HG03066 (cell line): ENCODE data around the gene MTG2.

Source experiments
- ATAC-seq: cut with Tn5 transposase; IDR thresholded peaks from one replicate; pipeline ENCODE4 v1.9.1; 2021; ENCODE audit warnings: low read depth; ENCODE audit not compliant: unreplicated experiment

MTG2 gene

DNA sequence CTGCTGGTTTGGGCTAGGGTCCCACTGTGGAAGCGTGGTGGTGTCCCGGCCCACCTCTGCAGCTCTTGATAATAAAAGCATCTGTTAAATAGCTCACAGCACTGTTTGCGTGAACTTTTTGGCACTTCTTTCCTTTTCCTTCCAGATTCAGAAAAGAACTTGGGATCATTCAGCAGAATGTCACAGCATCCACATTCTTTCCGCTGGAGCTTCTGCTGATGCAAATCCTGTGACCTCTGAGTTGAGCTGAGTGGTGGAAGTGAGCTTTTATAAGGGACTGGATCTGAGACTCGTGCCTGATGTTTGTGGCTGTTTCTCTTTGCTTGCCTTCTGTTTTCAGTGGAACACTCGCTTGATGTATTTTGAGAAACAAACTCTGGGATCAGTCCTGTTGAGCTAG, 59.3 kb downstream of the MTG2 start:
- no peak for ATAC-seq

DNA sequence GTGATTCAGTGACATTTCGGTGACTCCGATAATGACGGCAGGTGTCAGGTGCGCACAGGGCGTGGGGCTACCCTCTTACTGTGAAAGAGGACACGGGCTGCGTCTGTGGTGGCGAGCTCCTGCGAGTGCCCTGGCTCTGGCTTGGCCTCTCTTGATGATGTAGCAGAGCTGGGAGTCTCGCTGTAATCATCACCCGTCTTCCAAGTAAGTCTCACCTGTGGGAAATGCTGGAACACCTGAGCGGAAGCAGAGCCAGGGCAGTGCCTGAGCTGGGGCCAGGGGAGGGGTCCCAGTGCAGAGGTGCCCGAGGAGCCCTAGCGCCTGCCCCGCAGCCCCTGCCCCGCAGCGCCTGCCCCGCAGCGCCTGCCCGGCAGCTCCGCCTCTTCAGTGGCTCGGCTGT, 60.3 kb downstream of the MTG2 start:
- ATAC-seq = no peak

DNA sequence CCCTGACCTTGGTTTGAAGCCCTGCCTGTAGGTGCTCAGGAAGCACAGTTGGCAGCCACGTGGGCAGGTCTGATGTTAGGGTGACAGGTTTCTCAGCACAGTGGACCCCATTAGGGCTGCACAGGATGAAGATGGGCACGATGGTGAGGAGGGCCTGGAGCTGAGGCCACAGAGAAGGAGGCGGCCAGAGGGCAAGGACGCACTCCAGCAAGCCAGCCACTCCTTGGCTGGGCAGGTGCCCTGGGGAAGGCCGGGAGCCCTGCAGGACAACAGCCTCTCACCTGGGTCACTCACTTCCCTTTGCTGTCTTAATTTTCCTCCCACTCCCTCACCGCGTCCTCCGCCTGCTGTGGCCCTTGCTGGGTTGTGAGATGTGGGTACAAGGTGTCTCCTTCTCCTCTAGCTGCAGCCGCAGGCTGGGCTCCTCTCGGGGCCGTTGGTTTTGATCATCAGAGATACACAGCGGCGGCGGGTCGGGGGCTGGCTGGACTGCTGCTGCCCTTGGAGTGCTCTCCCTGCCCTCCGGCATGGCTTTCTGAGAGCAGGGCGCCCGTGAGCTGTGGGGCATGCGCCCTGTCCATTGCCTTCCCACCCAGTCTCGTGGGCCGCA, 61.2 kb downstream of the MTG2 start:
- ATAC-seq = no peak

DNA sequence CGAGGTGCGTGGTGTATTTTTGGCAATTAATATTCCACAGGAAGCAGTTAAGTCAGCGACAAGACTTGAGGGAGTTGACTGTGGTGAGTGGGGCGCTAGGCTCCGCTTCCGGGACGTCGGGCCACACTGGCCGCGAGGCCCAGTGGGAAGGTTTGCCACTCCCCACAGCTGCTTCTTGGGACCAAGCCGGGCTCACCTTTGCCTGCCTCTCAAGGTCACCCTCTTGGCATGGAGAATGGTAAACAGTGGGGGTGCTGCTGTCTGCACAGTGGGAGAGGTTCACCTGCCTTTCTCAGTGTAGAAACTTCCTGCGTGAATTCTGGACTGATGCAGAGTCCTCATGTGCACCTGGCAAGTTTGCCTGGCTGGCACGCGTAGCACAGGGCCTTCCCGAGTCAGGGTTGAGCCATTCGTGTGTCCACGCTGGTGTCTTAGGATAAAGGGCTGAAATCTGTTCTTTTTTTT, 61.8 kb downstream of the MTG2 start:
- ATAC-seq = no peak

GRCh38 chr20:62245911-62246280, 63.1 kb downstream of the MTG2 start:
- ATAC-seq = no peak

DNA sequence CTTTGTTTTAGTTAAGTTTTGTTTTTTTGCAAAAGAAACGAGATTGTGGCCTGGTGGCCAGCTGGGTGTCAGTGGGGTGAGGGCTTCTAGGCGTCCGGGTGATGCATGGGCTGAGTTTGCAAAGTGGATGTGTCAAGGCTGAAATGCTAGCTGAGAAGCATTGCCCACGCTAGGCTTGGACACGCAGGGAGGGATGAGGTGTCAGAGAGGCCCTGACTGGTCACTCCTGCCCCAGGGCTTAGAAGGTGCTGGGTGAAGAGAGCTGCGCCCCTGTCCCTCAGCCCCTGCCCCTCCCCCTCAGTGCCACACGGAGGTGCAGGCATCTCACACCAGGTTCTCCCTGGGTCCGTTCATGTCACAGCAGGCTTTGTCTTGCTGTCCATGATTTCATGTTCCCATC, 63.6 kb downstream of the MTG2 start:
- no peak for ATAC-seq

GRCh38 chr20:62246872-62247652, 64.2 kb downstream of the MTG2 start:
- ATAC-seq = no peak

DNA sequence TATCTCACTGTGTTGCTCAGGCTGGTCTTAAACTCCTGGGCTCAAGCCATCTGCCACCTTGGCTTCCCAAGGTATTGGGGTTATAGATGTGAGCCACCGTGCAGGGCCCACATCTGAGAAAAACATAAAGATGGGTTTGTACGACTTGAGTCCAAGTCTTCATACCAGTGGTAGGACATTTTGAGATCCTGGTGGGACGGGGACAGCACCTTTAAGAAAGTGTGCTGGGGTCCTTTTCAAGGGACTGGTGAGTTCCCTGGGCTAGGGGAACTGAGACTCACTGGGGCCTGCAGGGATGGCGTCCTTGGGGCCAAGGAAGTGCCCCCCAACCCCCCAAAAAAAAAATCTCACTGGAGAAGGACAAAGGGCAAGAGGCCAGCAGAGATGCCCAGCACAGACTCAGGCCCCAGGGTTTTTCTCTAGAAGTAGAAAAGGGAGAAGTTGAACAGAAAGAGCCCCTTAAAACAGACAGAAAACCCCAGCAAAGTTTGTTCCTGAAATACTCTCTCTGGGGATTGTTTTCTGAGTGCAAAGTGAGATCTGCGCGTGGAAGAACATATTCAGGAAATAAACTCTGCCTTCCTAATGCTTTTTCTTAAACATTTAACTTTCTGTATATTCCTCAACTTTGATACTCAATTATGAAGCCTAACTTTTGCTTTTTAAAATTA, 66.2 kb downstream of the MTG2 start:
- ATAC-seq = no peak

DNA sequence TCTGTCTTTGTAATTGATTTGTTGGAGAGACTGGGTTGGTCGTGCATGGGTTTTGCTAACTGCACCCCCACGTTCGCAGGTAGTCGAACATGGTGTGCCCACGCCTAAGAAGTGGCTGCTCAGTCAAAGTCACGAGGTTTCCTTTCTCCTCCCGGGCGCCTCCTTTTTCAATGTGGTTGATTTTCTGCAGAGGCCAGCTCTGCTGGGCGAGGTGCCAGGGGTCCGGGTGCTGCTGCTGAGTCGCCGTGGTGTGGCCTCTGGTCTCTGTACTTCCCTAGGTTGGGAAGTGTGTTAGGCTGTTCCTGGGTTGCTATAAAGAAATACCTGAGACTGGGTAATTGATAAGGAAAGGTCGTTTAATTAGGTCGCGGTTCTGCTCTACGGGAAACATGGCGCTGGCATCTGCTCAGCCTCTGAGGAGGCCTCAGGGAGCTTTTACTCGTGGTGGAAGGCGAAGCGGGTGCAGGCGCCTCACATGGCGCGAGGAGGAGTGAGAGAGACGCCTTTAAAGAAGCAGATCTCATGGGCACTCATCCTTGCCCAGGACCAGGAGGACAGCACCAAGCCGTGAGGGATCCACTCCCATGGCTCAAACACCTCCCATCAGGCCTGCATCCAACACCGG, 69.6 kb downstream of the MTG2 start:
- no peak for ATAC-seq
